ENCODE measurements around the gene PPP1R37. TPM values are rescaled to one million over a fixed set of nuclear protein-coding genes. Genes with fewer than 3 reads are reported as not detected.
A peak's percentile ranks its signal among the peaks of the same experiment; 100 is the strongest.

Gene PPP1R37
- total and polyA plus RNA-seq, 2 experiments from 2014 or later, result 11.8 to 51.8 TPM

GRCh38 chr19:45078390-45079062 lies 14.5 kb upstream of the PPP1R37 start:
- H3K27ac ChIP-seq, result peak overlapping the region; percentile 88
- H3K4me3 ChIP-seq, result peak overlapping the region; percentile 86
- H3K27me3 ChIP-seq, result no peaks in the 10 kb centered on the region
- H3K4me1 ChIP-seq (ENCODE audit: low read depth), result peaks cover 19% of the 10 kb centered on the region
- H3K36me3 ChIP-seq, result peaks cover 2% of the 10 kb centered on the region
- DNase-seq (ENCODE audit: low read depth in 1 of 2, low spot score in 1 of 2), result no peak
- TF ChIP-seq CTCF (IDR thresholded peaks at IDR 0.05; ENCODE audit: low read depth, low read length), result no peak
- no peaks in the 10 kb centered on the region for H3K9me3 ChIP-seq (ENCODE audit: low read depth)

GRCh38 chr19:45079063-45079910 lies 13.7 kb upstream of the PPP1R37 start, which contains the start of gene GEMIN7:
TSS of gene GEMIN7 (plus strand) at chr19:45079260. CDS start at chr19:45090115, 10,855 bp downstream.
- TF ChIP-seq CTCF (IDR thresholded peaks at IDR 0.05; ENCODE audit: low read depth, low read length), result no peak
- H3K27ac ChIP-seq, result peak within 1 kb of the TSS; percentile 88

GRCh38 chr19:45079911-45080370 lies 13.0 kb upstream of the PPP1R37 start:
- DNase-seq (ENCODE audit: low read depth in 1 of 2, low spot score in 1 of 2), result peak in 1 of 2 donors; percentile 31
- Histone ChIP-seq H3K36me3 (peaks cover 2% of the 10 kb centered on the region), H3K27ac (peak overlapping the region; percentile 88)

More at GRCh38 chr19:45079063-45079910, 13.7 kb upstream of the PPP1R37 start, which contains the start of gene GEMIN7:
- Histone ChIP-seq H3K4me1 (ENCODE audit: low read depth) (peaks cover 19% of the 10 kb centered on the region), H3K9me3 (ENCODE audit: low read depth) (no peaks in the 10 kb centered on the region), H3K36me3 (peaks cover 2% of the 10 kb centered on the region), H3K27me3 (no peaks in the 10 kb centered on the region), H3K4me3 (peak within 1 kb of the TSS; percentile 86)
- peak; percentile 82 to 86 for DNase-seq (ENCODE audit: low read depth in 1 of 2, low spot score in 1 of 2)

GRCh38 chr19:45082170-45082569 lies 10.8 kb upstream of the PPP1R37 start:
- peaks cover 2% of the 10 kb centered on the region for H3K36me3 ChIP-seq
- no peak for TF ChIP-seq CTCF (IDR thresholded peaks at IDR 0.05; ENCODE audit: low read depth, low read length)
- no peaks in the 10 kb centered on the region for H3K9me3 ChIP-seq (ENCODE audit: low read depth)
- H3K4me1 ChIP-seq (ENCODE audit: low read depth), result peaks cover 8% of the 10 kb centered on the region
- no peak overlapping the region for H3K4me3 ChIP-seq
- DNase-seq (ENCODE audit: low read depth in 1 of 2, low spot score in 1 of 2), result no peak
- H3K27me3 ChIP-seq, result no peaks in the 10 kb centered on the region
- no peak overlapping the region for H3K27ac ChIP-seq

More at GRCh38 chr19:45079911-45080370, 13.0 kb upstream of the PPP1R37 start:
- H3K27me3 ChIP-seq, result no peaks in the 10 kb centered on the region
- H3K9me3 ChIP-seq (ENCODE audit: low read depth), result no peaks in the 10 kb centered on the region
- no peak for TF ChIP-seq CTCF (IDR thresholded peaks at IDR 0.05; ENCODE audit: low read depth, low read length)
- H3K4me3 ChIP-seq, result peak overlapping the region; percentile 86
- peaks cover 17% of the 10 kb centered on the region for H3K4me1 ChIP-seq (ENCODE audit: low read depth)

GRCh38 chr19:45086480-45086879 lies 6.5 kb upstream of the PPP1R37 start:
- Histone ChIP-seq H3K27me3 (no peaks in the 10 kb centered on the region), H3K36me3 (peaks cover 2% of the 10 kb centered on the region), H3K4me3 (no peak overlapping the region), H3K4me1 (ENCODE audit: low read depth) (no peaks in the 10 kb centered on the region), H3K9me3 (ENCODE audit: low read depth) (no peaks in the 10 kb centered on the region), H3K27ac (no peak overlapping the region)
- DNase-seq (ENCODE audit: low read depth in 1 of 2, low spot score in 1 of 2), result no peak
- TF ChIP-seq CTCF (IDR thresholded peaks at IDR 0.05; ENCODE audit: low read depth, low read length), result no peak

All from cardiac muscle cell (in vitro differentiated cells and primary cell).